Heart left ventricle (tissue), 13 donors: ENCODE data around the gene ZBTB20.

Experiments used
- CTCF ChIP-seq, 12 donors: fragments of 200-600 bp; sonication (generic) in 4 of 12; IDR thresholded peaks; one replicate each; pipeline versions ENCODE4 v1.5.0 to v1.8.0; 2018 to 2022; ENCODE audit warnings: antibody characterized with exemption in 12 of 12, mild to moderate bottlenecking in 5 of 12
- POLR2A ChIP-seq, 2 donors: fragments of 450-650 bp; IDR thresholded peaks; one replicate each; pipeline ENCODE4 v1.6.1; 2017; ENCODE audit warnings: antibody characterized with exemption in 2 of 2, mild to moderate bottlenecking in 2 of 2, moderate library complexity in 2 of 2
- donor health status: ischemic (EF 13 %, LVEDD 7.1; RV severe dilation, severe dysfunction).
- donor health status: DM: no; HTN: yes; CAD: no.
- donor health status: DM: no; HTN: no; CAD: no.
- donor health status: ischemic (EF 25% LVEDD 6.9; RV normal size, moderate dysfunction).
- donor health status: ischemic (EF 25% LVEDD 5.7; RV mildly dilated, moderate dysfunction).
- donor health status: ischemic (EF 35%, LVEDD 5.7; RV mildly dilated, moderate dysfunction).
- donor health status: nonischemic (EF 11% LVEDD 7.7; RV severe dilation, severe dysfunction).
- donor health status: DM: yes; HTN: yes; CAD: no.
- donor health status: PGD.
- donor health status: ischemic (EF 29% LVEDD 5.4; RV normal size, mild dysfunction).
- donor health status: nonischemic (EF 23%, LVEDD 6.1; RV moderate dilation, normal function).

- TF ChIP-seq CTCF (IDR thresholded peaks at IDR 0.05), result no peak
- TF ChIP-seq POLR2A (IDR thresholded peaks at IDR 0.05), result peak in 1 of 2 donors; percentile 1
These were observed 1.2 kb upstream of the ZBTB20 start for GRCh38 chr3:115148142-115148790.
